Lung (tissue), 12 donors: ENCODE data around the gene SRM. TPM values are rescaled to one million over a fixed set of nuclear protein-coding genes. Genes with fewer than 3 reads are reported as not detected.
"Not testable (repeated sequence)": the region's sequence is repeated elsewhere in the genome, so short reads cannot be mapped to it uniquely, and the experiment has no call there.

Source experiments
- ATAC-seq: fragments of 200-7000 bp; cut with Tn5 transposase; one replicate; pipeline ENCODE4 v1.9.1; 2020; ENCODE audit warnings: moderate number of reproducible peaks; ENCODE audit not compliant: insufficient read depth, low FRiP score
- DNase-seq, 3 donors: peaks; one replicate each; pipeline ENCODE4 v3.0.0-alpha.2; 2013 to 2017
- H3K27ac ChIP-seq, 2 donors: one replicate each; pipeline ENCODE4 v1.5.1; 2013; ENCODE audit warnings: mild to moderate bottlenecking in 2 of 2, moderate library complexity in 2 of 2, control low read depth in 1 of 2, inconsistent platforms in 1 of 2, low read depth in 1 of 2, low read length in 1 of 2
- H3K27me3 ChIP-seq, 3 donors: one replicate each; pipeline ENCODE4 v1.5.1; 2013; ENCODE audit warnings: low read length in 2 of 3; ENCODE audit not compliant: control insufficient read depth in 3 of 3, insufficient read depth in 3 of 3
- H3K36me3 ChIP-seq, 4 donors: one replicate each; pipeline ENCODE4 v1.5.1; 2013; ENCODE audit warnings: low read length in 4 of 4, mild to moderate bottlenecking in 1 of 4, moderate library complexity in 1 of 4; ENCODE audit not compliant: control insufficient read depth in 4 of 4, insufficient read depth in 4 of 4
- H3K4me1 ChIP-seq, 5 donors: one replicate each; pipeline ENCODE4 v1.5.1; 2013; ENCODE audit warnings: low read length in 5 of 5, mild to moderate bottlenecking in 2 of 5, moderate library complexity in 1 of 5; ENCODE audit not compliant: control insufficient read depth in 5 of 5, insufficient read depth in 5 of 5
- H3K4me3 ChIP-seq: one replicate; pipeline ENCODE4 v1.5.1; 2013; ENCODE audit warnings: mild to moderate bottlenecking, control low read depth, moderate library complexity
- H3K9ac ChIP-seq, 2 donors: one replicate each; pipeline ENCODE4 v1.5.1; 2013; ENCODE audit warnings: low read length in 2 of 2, control low read depth in 1 of 2; ENCODE audit not compliant: insufficient read depth in 1 of 2
- H3K9me3 ChIP-seq, 4 donors: one replicate each; pipeline ENCODE4 v1.5.1; 2013; ENCODE audit warnings: low read length in 3 of 4, mild to moderate bottlenecking in 1 of 4, moderate library complexity in 1 of 4; ENCODE audit not compliant: control insufficient read depth in 4 of 4, insufficient read depth in 3 of 4
- WGBS, 2 donors: extraction: QIAGEN DNeasy Blood & Tissue Kit; methylation state at CpG; one replicate each; pipeline ENCODE4 v1.1.7; 2013; 5-methylcytosine and 5-hydroxymethylcytosine counted together
- polyA plus RNA-seq, 2 donors: library from polyadenylated mRNA; stranded (reverse); fragments of 200-250 nt; gene quantifications; one replicate each; pipeline ENCODE4 v1.2.1, GENCODE V29; 2013
- total RNA-seq, 2 donors: library from RNA; depleted of rRNA in 1 of 2; stranded (reverse); fragments of >200 nt in 1 of 2; gene quantifications; one replicate each; pipeline ENCODE4 v1.2.1, GENCODE V29; 2014 to 2021
- TF ChIP-seq, protein P1 (sequence below): IDR thresholded peaks from 2 replicates; pipeline ENCODE4 v1.5.1; 2012; ENCODE audit warnings: mild to moderate bottlenecking; ENCODE audit errors: control extremely low read depth, extremely low read depth
- donor health status: control.
- donor health status: control.
- donor health status: Bipolar disorder and iron deficiency.
- donor health status: healthy.
- donor health status: DM: yes; HTN: yes; CAD: no.

The SRM gene
- total and polyA plus RNA-seq, 4 donors = 12.3 to 132 (median 115) TPM

GRCh38 chr1:11037740-11038182, 22.1 kb downstream of the SRM start:
- Histone ChIP-seq H3K4me1 (peaks cover 0 to 5% (median 0%) of the 10 kb centered on the region in 5 donors), H3K27ac (no peak overlapping the region), H3K27me3 (no peaks in the 10 kb centered on the region), H3K9ac (no peak overlapping the region), H3K9me3 (no peaks in the 10 kb centered on the region), H3K36me3 (no peaks in the 10 kb centered on the region), H3K4me3 (no peak overlapping the region)
- 1% methylated on average over 8 of the region's 8 CpGs for WGBS, 2 donors
- DNase-seq (peak; percentile 88 to 94 (median 91)), ATAC-seq (peak; percentile 87)
- TF ChIP-seq, protein P1, sequence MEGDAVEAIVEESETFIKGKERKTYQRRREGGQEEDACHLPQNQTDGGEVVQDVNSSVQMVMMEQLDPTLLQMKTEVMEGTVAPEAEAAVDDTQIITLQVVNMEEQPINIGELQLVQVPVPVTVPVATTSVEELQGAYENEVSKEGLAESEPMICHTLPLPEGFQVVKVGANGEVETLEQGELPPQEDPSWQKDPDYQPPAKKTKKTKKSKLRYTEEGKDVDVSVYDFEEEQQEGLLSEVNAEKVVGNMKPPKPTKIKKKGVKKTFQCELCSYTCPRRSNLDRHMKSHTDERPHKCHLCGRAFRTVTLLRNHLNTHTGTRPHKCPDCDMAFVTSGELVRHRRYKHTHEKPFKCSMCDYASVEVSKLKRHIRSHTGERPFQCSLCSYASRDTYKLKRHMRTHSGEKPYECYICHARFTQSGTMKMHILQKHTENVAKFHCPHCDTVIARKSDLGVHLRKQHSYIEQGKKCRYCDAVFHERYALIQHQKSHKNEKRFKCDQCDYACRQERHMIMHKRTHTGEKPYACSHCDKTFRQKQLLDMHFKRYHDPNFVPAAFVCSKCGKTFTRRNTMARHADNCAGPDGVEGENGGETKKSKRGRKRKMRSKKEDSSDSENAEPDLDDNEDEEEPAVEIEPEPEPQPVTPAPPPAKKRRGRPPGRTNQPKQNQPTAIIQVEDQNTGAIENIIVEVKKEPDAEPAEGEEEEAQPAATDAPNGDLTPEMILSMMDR = peak; percentile 99

DNA sequence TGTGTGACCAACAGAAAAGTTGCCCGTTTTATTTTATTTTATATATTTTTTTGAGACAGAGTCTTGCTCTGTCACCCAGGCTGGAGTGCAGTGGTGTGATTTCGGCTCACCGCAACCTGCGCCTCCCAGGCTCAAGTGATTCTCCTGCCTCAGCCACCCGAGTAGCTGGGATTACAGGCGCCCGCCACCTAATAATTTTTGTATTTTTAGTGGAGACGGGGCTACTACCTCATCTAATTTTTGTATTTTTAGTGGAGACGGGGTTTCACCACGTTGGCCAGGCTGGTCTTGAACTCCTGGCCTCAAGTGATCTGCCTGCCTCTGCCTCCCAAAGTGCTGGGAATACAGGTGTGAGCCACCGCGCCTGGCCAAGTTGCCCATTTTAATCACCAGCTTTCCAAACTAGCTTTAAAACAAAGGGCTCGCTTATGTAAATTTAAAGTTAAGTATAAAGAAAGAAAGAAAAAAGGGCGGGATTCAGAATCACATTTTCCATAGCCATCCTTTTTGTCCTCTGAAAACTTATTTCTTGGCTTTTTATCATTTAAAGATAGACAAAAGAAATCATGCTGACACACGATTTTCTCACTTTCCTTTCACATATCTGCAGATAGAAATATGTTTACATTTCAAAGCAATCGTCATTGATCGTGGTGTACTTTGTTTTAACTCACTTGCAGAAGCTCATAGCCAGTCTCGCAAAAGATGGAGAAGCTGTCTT, 22.6 kb downstream of the SRM start:
- H3K4me3 ChIP-seq, DNase-seq, H3K9ac ChIP-seq, H3K9me3 ChIP-seq, ATAC-seq, H3K36me3 ChIP-seq, H3K4me1 ChIP-seq, H3K27ac ChIP-seq, H3K27me3 ChIP-seq: not testable (repeated sequence)
- WGBS, 2 donors = 58 to 59% methylated on average over 18 of the region's 18 CpGs

DNA sequence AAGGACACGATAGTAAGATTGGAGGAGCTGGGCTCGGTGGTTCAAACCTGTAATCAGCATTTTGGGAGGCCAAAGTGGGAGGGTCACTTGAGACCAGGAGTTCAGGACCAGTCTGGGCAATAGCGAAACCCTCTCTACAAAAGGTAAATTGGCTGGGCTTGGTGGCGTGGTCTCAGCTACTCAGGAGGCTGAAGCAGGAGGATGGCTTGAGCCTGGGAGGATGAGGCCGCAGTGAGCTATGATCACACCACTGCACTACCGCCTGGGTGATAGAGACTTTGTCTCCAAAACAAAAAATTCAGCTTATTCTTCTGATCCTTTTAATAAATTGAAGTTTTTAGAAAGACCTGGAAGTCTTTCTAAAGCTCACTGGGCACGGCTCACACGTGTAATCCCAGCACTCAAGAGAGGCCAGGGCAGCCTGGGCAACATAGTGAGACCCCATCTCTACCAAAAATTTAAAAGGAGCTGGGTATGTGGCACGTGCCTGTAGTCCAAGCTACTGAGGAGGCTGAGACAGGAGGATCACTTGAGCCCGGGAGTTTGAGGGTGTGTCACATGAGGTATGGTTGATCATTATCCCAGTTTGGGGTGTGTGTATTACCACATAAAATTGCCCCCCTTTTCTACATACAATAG, 28.1 kb downstream of the SRM start:
- ATAC-seq = no peak
- 92 to 93% methylated on average over 10 of the region's 10 CpGs for WGBS, 2 donors
- no peak overlapping the region for H3K27ac ChIP-seq

GRCh38 chr1:11030865-11031264, 29.0 kb downstream of the SRM start:
- peaks cover 9 to 15% (median 10%) of the 10 kb centered on the region in 4 donors for H3K36me3 ChIP-seq
- H3K4me3 ChIP-seq = no peak overlapping the region
- H3K27me3 ChIP-seq = no peaks in the 10 kb centered on the region
- no peak overlapping the region for H3K27ac ChIP-seq
- no peak overlapping the region for H3K9ac ChIP-seq
- H3K9me3 ChIP-seq = no peaks in the 10 kb centered on the region
- 89 to 98% methylated on average over 9 of the region's 9 CpGs for WGBS, 2 donors
- TF ChIP-seq, protein P1 = no peak
- ATAC-seq (no peak), DNase-seq (no peak)
- H3K4me1 ChIP-seq = no peaks in the 10 kb centered on the region

More for the DNA sequence above, 28.1 kb downstream of the SRM start:
- DNase-seq = no peak
- Histone ChIP-seq H3K27me3 (no peaks in the 10 kb centered on the region), H3K36me3 (peaks cover under 1 to 8% (median 7%) of the 10 kb centered on the region in 4 donors), H3K9ac (no peak overlapping the region), H3K9me3 (no peaks in the 10 kb centered on the region), H3K4me3 (no peak overlapping the region), H3K4me1 (no peaks in the 10 kb centered on the region)
- TF ChIP-seq, protein P1 = no peak
